ENCODE measurements around the gene LUZP2. TPM values are rescaled to one million over a fixed set of nuclear protein-coding genes. Genes with fewer than 3 reads are reported as not detected.

The LUZP2 gene
- total RNA-seq, 1 donor from 2014 or later, result not detected

GRCh38 chr11:24594401-24594800, 97.5 kb downstream of the LUZP2 start:
- no peaks in the 10 kb centered on the region for H3K4me1 ChIP-seq
- no peak overlapping the region for H3K4me3 ChIP-seq
- ATAC-seq, result no peak
- H3K9me3 ChIP-seq, result no peaks in the 10 kb centered on the region
- DNase-seq, result no peak
- H3K27me3 ChIP-seq (ENCODE audit: low read depth), result no peaks in the 10 kb centered on the region
- H3K36me3 ChIP-seq, result no peaks in the 10 kb centered on the region
- TF ChIP-seq CTCF (IDR thresholded peaks at IDR 0.05), result no peak
- intact Hi-C loops (cut with DNase I), result no loop called here
- no peak overlapping the region for H3K27ac ChIP-seq

- no peak for DNase-seq
- H3K27me3 ChIP-seq (ENCODE audit: low read depth), result no peaks in the 10 kb centered on the region
- ATAC-seq, result no peak
- no peaks in the 10 kb centered on the region for H3K36me3 ChIP-seq
- H3K4me1 ChIP-seq, result no peaks in the 10 kb centered on the region
- TF ChIP-seq CTCF (IDR thresholded peaks at IDR 0.05), result no peak
- no peak overlapping the region for H3K4me3 ChIP-seq
- no peaks in the 10 kb centered on the region for H3K9me3 ChIP-seq
- intact Hi-C loops (cut with DNase I), result no loop called here
- H3K27ac ChIP-seq, result no peak overlapping the region
Measured at GRCh38 chr11:24598641-24599040, 101.8 kb downstream of the LUZP2 start.

GRCh38 chr11:24609192-24610119, 112.6 kb downstream of the LUZP2 start:
- no peak for ATAC-seq
- Histone ChIP-seq H3K4me3 (no peak overlapping the region), H3K36me3 (no peaks in the 10 kb centered on the region), H3K9me3 (no peaks in the 10 kb centered on the region), H3K27ac (no peak overlapping the region), H3K27me3 (ENCODE audit: low read depth) (no peaks in the 10 kb centered on the region), H3K4me1 (no peaks in the 10 kb centered on the region)
- no peak for DNase-seq
- intact Hi-C loops (cut with DNase I), result no loop called here
- no peak for TF ChIP-seq CTCF (IDR thresholded peaks at IDR 0.05)

GRCh38 chr11:24615451-24616160, 118.8 kb downstream of the LUZP2 start:
- Histone ChIP-seq H3K27ac (no peak overlapping the region), H3K36me3 (no peaks in the 10 kb centered on the region), H3K4me1 (no peaks in the 10 kb centered on the region), H3K9me3 (no peaks in the 10 kb centered on the region), H3K4me3 (no peak overlapping the region), H3K27me3 (ENCODE audit: low read depth) (no peaks in the 10 kb centered on the region)
- intact Hi-C loops (cut with DNase I), result no loop called here
- DNase-seq (no peak), ATAC-seq (no peak)
- no peak for TF ChIP-seq CTCF (IDR thresholded peaks at IDR 0.05)

- H3K36me3 ChIP-seq, result no peaks in the 10 kb centered on the region
- no peaks in the 10 kb centered on the region for H3K4me1 ChIP-seq
- no peak for ATAC-seq
- H3K27me3 ChIP-seq (ENCODE audit: low read depth), result no peaks in the 10 kb centered on the region
- TF ChIP-seq CTCF (IDR thresholded peaks at IDR 0.05), result no peak
- H3K4me3 ChIP-seq, result no peak overlapping the region
- DNase-seq, result no peak
- no peaks in the 10 kb centered on the region for H3K9me3 ChIP-seq
- intact Hi-C loops (cut with DNase I), result no loop called here
- no peak overlapping the region for H3K27ac ChIP-seq
Measured at GRCh38 chr11:24617856-24618255, 121.0 kb downstream of the LUZP2 start.

Data from lower lobe of right lung (tissue), 2 donors.